OCI-LY3 (cell line): ENCODE data around the gene RILPL2.

Experiments
- EZH2phosphoT487 ChIP-seq: fragments of 200-600 bp; shearing (Covaris generic); IDR thresholded peaks from 2 replicates; pipeline ENCODE4 v1.6.1; 2018; ENCODE audit warnings: antibody characterized with exemption, mixed run types, low read depth
- TF ChIP-seq, protein P1 (sequence below): fragments of 200-600, 300-600 bp; sonication (generic); IDR thresholded peaks from 2 replicates; pipeline ENCODE4 v1.5.1; 2014; ENCODE audit warnings: antibody characterized with exemption, low read length, low read depth

- TF ChIP-seq, protein P1, sequence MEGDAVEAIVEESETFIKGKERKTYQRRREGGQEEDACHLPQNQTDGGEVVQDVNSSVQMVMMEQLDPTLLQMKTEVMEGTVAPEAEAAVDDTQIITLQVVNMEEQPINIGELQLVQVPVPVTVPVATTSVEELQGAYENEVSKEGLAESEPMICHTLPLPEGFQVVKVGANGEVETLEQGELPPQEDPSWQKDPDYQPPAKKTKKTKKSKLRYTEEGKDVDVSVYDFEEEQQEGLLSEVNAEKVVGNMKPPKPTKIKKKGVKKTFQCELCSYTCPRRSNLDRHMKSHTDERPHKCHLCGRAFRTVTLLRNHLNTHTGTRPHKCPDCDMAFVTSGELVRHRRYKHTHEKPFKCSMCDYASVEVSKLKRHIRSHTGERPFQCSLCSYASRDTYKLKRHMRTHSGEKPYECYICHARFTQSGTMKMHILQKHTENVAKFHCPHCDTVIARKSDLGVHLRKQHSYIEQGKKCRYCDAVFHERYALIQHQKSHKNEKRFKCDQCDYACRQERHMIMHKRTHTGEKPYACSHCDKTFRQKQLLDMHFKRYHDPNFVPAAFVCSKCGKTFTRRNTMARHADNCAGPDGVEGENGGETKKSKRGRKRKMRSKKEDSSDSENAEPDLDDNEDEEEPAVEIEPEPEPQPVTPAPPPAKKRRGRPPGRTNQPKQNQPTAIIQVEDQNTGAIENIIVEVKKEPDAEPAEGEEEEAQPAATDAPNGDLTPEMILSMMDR, result no peak
- TF ChIP-seq EZH2phosphoT487, result no peak
Observed at GRCh38 chr12:123387508-123388176, 48.8 kb downstream of the RILPL2 start.
